HUES48 (cell line): ENCODE data around the gene WASHC2A.
"Not testable (repeated sequence)": the region's sequence is repeated elsewhere in the genome, so short reads cannot be mapped to it uniquely, and the experiment has no call there.

Experiments
- H3K27ac ChIP-seq: one replicate; pipeline ENCODE4 v1.7.0; 2013; ENCODE audit warnings: low read depth, low read length, inconsistent platforms
- H3K27me3 ChIP-seq: 2 replicates; pipeline ENCODE4 v1.6.1; 2013; ENCODE audit warnings: mild to moderate bottlenecking, low read length; ENCODE audit not compliant: control insufficient read depth, insufficient read depth
- H3K36me3 ChIP-seq: 2 replicates; pipeline ENCODE4 v1.6.1; 2013; ENCODE audit warnings: low read length; ENCODE audit not compliant: control insufficient read depth, insufficient read depth
- H3K4me1 ChIP-seq: 2 replicates; pipeline ENCODE4 v1.6.1; 2013; ENCODE audit warnings: mild to moderate bottlenecking, low read length; ENCODE audit not compliant: control insufficient read depth, insufficient read depth
- H3K4me3 ChIP-seq: 2 replicates; pipeline ENCODE4 v1.5.1; 2013; ENCODE audit warnings: mild to moderate bottlenecking, low read depth, low read length
- H3K9ac ChIP-seq: 2 replicates; pipeline ENCODE4 v1.6.1; 2013; ENCODE audit warnings: mild to moderate bottlenecking, low read depth, low read length, moderate library complexity
- H3K9me3 ChIP-seq: 2 replicates; pipeline ENCODE4 v1.6.1; 2013; ENCODE audit warnings: low read length; ENCODE audit not compliant: control insufficient read depth, insufficient read depth

The WASHC2A gene, protein sequence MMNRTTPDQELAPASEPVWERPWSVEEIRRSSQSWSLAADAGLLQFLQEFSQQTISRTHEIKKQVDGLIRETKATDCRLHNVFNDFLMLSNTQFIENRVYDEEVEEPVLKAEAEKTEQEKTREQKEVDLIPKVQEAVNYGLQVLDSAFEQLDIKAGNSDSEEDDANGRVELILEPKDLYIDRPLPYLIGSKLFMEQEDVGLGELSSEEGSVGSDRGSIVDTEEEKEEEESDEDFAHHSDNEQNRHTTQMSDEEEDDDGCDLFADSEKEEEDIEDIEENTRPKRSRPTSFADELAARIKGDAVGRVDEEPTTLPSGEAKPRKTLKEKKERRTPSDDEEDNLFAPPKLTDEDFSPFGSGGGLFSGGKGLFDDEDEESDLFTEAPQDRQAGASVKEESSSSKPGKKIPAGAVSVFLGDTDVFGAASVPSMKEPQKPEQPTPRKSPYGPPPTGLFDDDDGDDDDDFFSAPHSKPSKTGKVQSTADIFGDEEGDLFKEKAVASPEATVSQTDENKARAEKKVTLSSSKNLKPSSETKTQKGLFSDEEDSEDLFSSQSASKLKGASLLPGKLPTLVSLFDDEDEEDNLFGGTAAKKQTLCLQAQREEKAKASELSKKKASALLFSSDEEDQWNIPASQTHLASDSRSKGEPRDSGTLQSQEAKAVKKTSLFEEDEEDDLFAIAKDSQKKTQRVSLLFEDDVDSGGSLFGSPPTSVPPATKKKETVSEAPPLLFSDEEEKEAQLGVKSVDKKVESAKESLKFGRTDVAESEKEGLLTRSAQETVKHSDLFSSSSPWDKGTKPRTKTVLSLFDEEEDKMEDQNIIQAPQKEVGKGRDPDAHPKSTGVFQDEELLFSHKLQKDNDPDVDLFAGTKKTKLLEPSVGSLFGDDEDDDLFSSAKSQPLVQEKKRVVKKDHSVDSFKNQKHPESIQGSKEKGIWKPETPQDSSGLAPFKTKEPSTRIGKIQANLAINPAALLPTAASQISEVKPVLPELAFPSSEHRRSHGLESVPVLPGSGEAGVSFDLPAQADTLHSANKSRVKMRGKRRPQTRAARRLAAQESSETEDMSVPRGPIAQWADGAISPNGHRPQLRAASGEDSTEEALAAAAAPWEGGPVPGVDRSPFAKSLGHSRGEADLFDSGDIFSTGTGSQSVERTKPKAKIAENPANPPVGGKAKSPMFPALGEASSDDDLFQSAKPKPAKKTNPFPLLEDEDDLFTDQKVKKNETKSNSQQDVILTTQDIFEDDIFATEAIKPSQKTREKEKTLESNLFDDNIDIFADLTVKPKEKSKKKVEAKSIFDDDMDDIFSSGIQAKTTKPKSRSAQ (N-terminal part only)

GRCh38 chr10:50067546-50068351 is at the start of gene WASHC2A:
TSS of gene WASHC2A (plus strand) at chr10:50067954. CDS start at chr10:50068006, 52 bp downstream.
- H3K36me3 ChIP-seq, H3K9me3 ChIP-seq, H3K9ac ChIP-seq, H3K27me3 ChIP-seq, H3K4me1 ChIP-seq, H3K27ac ChIP-seq: not testable (repeated sequence)
- H3K4me3 ChIP-seq = peak within 1 kb of the TSS; percentile 76

- H3K27ac ChIP-seq, H3K9me3 ChIP-seq, H3K4me3 ChIP-seq, H3K27me3 ChIP-seq, H3K9ac ChIP-seq, H3K36me3 ChIP-seq, H3K4me1 ChIP-seq: not testable (repeated sequence)
These were observed 48.5 kb upstream of the WASHC2A start for GRCh38 chr10:50019279-50019678.

DNA sequence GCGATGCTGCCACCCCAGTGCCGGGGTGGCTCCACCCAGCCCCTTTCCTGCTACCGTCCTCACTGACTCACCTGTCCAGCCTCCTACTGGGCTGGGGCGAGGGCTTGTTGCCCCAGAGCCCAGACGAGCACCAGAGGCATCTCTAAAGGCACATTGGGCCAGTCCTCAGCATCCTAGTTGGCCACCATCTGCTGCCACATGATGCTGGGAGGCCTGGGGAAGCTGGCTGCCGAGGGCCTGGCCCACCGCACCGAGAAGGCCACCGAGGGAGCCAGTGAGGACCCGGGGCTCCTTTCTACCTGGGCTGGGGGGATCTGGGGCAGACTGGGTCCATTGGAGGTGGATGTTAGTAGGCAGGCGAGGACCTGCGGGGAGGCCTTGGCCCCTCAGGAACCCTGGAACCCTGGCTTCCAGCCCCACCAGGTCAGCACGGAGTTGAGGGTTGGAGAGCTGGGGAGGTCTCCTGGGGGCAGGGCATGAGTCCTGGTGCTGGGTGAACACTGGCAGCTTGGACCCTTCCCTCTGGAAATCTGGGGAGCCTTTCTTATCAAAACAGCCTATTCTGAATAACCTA is 47.2 kb upstream of the WASHC2A start:
- not testable (repeated sequence) for H3K9ac ChIP-seq, H3K36me3 ChIP-seq

GRCh38 chr10:50021646-50022045 is 46.1 kb upstream of the WASHC2A start:
- no peaks in the 10 kb centered on the region for H3K9me3 ChIP-seq
- no peaks in the 10 kb centered on the region for H3K4me1 ChIP-seq
- H3K4me3 ChIP-seq = no peak overlapping the region
- no peaks in the 10 kb centered on the region for H3K36me3 ChIP-seq
- H3K27me3 ChIP-seq = no peaks in the 10 kb centered on the region
- H3K27ac ChIP-seq = no peak overlapping the region
- no peak overlapping the region for H3K9ac ChIP-seq

More for the DNA sequence above, 47.2 kb upstream of the WASHC2A start:
- H3K4me3 ChIP-seq, H3K27ac ChIP-seq, H3K9me3 ChIP-seq, H3K27me3 ChIP-seq, H3K4me1 ChIP-seq: not testable (repeated sequence)

DNA sequence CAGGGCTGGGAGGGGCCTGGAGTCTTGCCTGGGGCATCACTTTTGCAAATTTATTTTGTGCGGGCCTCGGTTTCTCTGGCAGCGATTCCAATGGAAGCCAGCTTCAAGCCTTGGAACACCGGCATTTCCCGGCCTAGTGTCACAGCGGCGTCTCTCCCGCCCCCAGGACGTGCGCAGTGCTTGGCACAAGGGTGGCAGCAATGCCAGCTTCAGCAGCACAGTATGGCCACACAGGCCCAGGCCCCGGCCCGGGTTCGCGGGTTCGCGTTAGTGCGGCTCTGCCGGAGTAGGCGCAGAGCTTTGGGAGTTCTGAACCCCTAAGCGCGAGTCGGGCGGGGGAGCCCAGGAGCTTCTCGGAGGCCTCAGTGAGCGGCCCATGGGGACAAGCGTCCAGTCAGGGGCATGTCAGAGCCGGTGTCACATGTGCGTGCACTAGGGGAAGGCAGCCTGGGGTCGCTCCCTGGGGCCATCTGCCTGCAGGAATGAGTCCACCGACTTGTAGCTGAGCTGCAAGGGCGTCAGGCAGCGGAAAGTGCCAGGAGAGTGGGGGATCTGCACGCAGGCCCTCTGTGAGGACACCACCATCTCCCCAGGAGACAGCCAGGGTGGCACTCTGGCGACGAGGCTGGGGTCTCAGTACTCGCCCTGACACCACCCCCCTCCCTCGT is 42.9 kb upstream of the WASHC2A start:
- not testable (repeated sequence) for H3K27me3 ChIP-seq, H3K9me3 ChIP-seq, H3K36me3 ChIP-seq

GRCh38 chr10:50025627-50026026 is 42.1 kb upstream of the WASHC2A start:
- Histone ChIP-seq H3K27ac (no peak overlapping the region), H3K9me3 (no peaks in the 10 kb centered on the region), H3K27me3 (no peaks in the 10 kb centered on the region), H3K4me3 (no peak overlapping the region), H3K36me3 (no peaks in the 10 kb centered on the region), H3K4me1 (no peaks in the 10 kb centered on the region), H3K9ac (no peak overlapping the region)

More for the DNA sequence above, 42.9 kb upstream of the WASHC2A start:
- H3K4me3 ChIP-seq, H3K4me1 ChIP-seq, H3K27ac ChIP-seq, H3K9ac ChIP-seq: not testable (repeated sequence)

DNA sequence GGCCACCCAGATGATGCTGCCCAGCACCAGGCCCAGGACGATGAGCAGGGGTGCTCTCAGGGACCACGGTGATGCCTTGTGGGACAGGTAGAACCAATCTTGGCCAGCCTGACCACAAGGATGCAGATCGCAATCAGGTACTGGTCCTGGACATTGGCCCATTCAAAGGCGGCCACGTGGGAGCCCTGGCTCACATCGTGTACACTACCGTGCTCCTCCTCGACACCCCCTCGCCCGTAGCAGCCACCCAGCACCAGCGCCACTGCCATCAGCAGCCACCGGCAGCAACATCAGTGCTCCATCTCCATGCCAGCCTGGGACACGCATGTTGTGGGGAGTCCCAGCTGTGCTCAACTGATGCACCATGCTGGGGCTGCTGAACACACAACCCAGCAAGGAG is 40.6 kb upstream of the WASHC2A start:
- no peaks in the 10 kb centered on the region for H3K9me3 ChIP-seq
- H3K4me1 ChIP-seq = no peaks in the 10 kb centered on the region
- no peak overlapping the region for H3K4me3 ChIP-seq
- H3K27me3 ChIP-seq = no peaks in the 10 kb centered on the region
- no peak overlapping the region for H3K9ac ChIP-seq
- H3K36me3 ChIP-seq = no peaks in the 10 kb centered on the region
- no peak overlapping the region for H3K27ac ChIP-seq

GRCh38 chr10:50033481-50033880 is 34.3 kb upstream of the WASHC2A start:
- Histone ChIP-seq H3K36me3 (no peaks in the 10 kb centered on the region), H3K27ac (no peak overlapping the region), H3K4me1 (no peaks in the 10 kb centered on the region), H3K9ac (no peak overlapping the region), H3K9me3 (no peaks in the 10 kb centered on the region), H3K27me3 (no peaks in the 10 kb centered on the region), H3K4me3 (no peak overlapping the region)

DNA sequence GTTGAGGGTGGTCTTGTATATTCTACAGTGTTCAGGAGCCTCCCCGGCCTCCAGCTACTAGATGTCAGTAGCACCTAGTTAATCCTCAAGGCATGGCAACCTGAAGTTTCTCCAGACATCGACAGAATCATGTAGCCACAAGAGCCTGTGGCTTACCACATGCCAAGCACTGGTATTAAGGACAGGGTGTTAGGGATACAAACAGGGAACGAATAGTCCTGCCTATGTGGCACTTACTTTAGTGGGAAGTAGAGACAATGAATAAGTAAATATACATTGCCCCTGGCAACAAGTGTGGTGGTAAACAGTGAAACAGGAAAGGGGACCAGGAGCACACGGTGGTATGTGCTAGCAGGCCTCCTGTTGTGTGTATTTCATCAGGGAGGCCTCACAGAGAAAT is 32.4 kb upstream of the WASHC2A start:
- H3K9me3 ChIP-seq, H3K36me3 ChIP-seq, H3K4me3 ChIP-seq, H3K4me1 ChIP-seq, H3K27me3 ChIP-seq, H3K27ac ChIP-seq, H3K9ac ChIP-seq: not testable (repeated sequence)
